Effector memory CD8-positive, alpha-beta T cell (primary cell): Measurements from ENCODE around the gene SDC3.

Experiments
- ATAC-seq: fragments of 150-1000 bp; cut with Tn5 transposase; replicated peaks from 2 replicates; pipeline ENCODE4 v1.10.0; 2021; ENCODE audit warnings: mild to moderate bottlenecking, moderate library complexity
- DNase-seq, 3 experiments: peaks; one replicate each; pipeline ENCODE4 v3.0.0; 2021
- H3K27ac Mint-ChIP-seq, 2 donors: one replicate each; pipeline ENCODE4 v1.8.0; 2022; ENCODE audit warnings: mild to moderate bottlenecking in 2 of 2, mixed read lengths in 2 of 2, moderate library complexity in 2 of 2
- H3K27me3 Mint-ChIP-seq, 2 donors: one replicate each; pipeline ENCODE4 v1.8.0; 2022; ENCODE audit warnings: mixed read lengths in 2 of 2
- H3K36me3 Mint-ChIP-seq: one replicate; pipeline ENCODE4 v1.8.0; 2022; ENCODE audit warnings: mild to moderate bottlenecking, moderate library complexity, mixed read lengths; ENCODE audit not compliant: insufficient read depth
- H3K4me1 Mint-ChIP-seq, 2 donors: one replicate each; pipeline ENCODE4 v1.8.0; 2022; ENCODE audit warnings: low read depth in 2 of 2, mixed read lengths in 2 of 2
- H3K4me3 Mint-ChIP-seq, 2 donors: one replicate each; pipeline ENCODE4 v1.8.0; 2022; ENCODE audit warnings: mild to moderate bottlenecking in 2 of 2, mixed read lengths in 2 of 2, moderate library complexity in 2 of 2
- H3K9me3 Mint-ChIP-seq, 2 donors: one replicate each; pipeline ENCODE4 v1.8.0; 2022; ENCODE audit warnings: mixed read lengths in 2 of 2

SDC3 gene

DNA sequence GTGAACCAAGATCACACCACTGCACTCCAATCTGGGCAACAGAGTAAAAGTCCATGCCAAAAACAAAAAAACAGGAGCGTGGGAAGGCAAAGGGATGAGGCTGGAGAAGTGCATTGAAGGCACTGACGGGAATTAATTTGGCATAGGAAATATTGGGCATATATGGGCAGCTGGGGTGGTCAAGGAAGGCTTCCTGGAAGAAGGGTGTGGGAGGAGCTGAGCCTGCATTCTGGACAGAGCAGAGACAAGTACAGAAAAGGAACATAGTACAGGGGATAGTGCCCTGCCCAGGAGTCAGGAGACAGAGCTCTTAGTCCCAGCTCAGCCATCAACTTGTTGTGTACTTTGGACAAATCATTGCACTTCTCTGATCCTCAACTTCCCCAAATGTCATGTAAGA is 11.7 kb downstream of the SDC3 start:
- no peak for ATAC-seq
- DNase-seq, result no peak

DNA sequence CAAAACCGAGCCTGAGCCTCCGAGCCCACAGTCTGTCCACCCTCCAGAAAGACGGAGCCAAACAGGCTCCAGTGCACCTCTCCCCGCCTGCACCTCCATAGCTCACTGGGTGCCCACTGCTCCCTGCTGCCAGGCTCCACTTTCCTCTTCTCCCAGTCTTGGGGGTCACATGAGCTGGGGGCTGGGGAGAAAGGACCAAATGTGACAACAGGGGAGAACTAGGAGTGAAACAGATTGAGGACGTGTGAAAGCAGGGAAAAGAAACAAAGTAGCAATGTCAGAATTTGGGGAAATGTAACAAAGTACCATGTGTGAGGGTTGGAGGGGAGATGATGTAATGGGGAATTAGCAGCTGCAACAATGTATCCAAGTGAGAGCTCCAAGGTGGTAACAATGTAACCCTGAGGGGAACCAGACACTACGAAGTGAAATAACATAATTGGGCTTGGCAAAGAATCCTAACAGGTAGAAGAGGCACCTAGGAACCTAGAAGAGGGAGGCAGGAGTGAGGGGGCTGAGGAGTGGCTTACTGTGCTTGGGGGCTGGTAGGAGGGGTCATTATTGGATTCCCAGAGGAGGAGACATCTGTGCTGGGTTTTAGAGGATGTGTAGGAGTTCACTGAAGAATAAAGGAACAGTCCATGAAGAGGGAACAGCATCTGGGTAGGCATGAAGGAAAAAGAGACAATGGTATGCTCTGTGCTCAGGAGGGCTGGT is 12.5 kb downstream of the SDC3 start:
- H3K4me1 Mint-ChIP-seq, result no peaks in the 10 kb centered on the region
- no peak overlapping the region for H3K27ac Mint-ChIP-seq
- no peak for ATAC-seq
- no peak for DNase-seq
- no peaks in the 10 kb centered on the region for H3K9me3 Mint-ChIP-seq
- peaks cover 15 to 57% of the 10 kb centered on the region in 2 donors for H3K27me3 Mint-ChIP-seq
- H3K4me3 Mint-ChIP-seq, result no peak overlapping the region
- H3K36me3 Mint-ChIP-seq, result no peaks in the 10 kb centered on the region

More for the DNA sequence above, 11.7 kb downstream of the SDC3 start:
- Mint-ChIP-seq H3K4me1 (no peaks in the 10 kb centered on the region), H3K27me3 (peaks cover 13 to 49% of the 10 kb centered on the region in 2 donors), H3K27ac (no peak overlapping the region), H3K4me3 (no peak overlapping the region), H3K36me3 (no peaks in the 10 kb centered on the region), H3K9me3 (no peaks in the 10 kb centered on the region)

DNA sequence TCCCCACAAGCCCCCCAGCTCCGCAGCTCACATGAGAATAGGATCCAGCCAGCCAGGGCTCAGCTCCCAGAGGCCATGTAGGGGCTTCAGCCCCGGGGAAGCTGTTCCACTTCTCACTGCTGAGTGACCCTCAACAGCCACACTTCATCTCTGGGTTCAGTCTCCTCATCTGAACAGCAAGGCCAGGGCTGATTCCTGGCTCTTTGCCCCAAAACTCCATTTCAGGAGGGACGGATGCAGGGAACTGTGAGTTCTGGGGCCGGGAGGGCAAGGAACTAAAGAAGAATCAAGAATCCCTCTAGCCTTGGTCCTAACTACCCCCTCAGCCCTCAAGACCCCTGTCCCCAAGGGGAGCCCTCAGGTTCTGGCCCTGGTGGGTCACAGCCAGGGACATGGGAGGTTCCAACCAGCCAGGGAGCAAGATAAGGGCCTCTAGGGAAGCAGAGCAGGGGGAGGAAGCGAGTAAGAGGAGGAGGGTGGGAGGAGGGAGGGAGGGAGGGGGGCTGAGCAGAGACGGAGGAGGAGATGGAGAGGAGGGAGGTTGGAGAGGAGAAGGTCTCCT is 13.1 kb downstream of the SDC3 start:
- Mint-ChIP-seq H3K36me3 (no peaks in the 10 kb centered on the region), H3K4me1 (no peaks in the 10 kb centered on the region), H3K27me3 (peaks cover 15 to 63% of the 10 kb centered on the region in 2 donors), H3K27ac (no peak overlapping the region), H3K9me3 (no peaks in the 10 kb centered on the region), H3K4me3 (no peak overlapping the region)
- ATAC-seq (no peak), DNase-seq (no peak)

DNA sequence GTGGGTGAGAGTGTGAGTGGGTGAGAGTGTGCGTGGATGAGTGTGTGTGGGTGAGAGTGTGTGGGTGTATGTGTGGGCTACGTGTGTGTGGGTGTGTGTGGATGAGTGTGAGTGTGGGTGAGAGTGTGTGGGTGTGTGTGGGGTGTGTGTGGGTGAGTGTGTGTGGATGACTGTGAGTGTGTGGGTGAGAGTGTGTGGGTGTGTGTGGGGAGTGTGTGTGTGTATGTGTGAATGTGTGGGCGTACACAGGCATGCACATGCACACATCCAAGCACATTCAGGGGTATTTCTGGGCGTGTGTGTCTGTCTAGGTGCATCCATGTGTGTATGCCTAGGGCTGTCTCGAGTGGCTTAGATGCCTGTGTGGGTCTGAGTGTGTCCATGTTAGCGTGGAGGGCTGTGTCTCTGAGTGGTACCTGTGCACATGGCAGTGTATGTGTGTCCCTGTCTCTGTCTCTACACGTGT is 14.0 kb downstream of the SDC3 start:
- no peaks in the 10 kb centered on the region for H3K4me1 Mint-ChIP-seq
- H3K27ac Mint-ChIP-seq, result no peak overlapping the region

DNA sequence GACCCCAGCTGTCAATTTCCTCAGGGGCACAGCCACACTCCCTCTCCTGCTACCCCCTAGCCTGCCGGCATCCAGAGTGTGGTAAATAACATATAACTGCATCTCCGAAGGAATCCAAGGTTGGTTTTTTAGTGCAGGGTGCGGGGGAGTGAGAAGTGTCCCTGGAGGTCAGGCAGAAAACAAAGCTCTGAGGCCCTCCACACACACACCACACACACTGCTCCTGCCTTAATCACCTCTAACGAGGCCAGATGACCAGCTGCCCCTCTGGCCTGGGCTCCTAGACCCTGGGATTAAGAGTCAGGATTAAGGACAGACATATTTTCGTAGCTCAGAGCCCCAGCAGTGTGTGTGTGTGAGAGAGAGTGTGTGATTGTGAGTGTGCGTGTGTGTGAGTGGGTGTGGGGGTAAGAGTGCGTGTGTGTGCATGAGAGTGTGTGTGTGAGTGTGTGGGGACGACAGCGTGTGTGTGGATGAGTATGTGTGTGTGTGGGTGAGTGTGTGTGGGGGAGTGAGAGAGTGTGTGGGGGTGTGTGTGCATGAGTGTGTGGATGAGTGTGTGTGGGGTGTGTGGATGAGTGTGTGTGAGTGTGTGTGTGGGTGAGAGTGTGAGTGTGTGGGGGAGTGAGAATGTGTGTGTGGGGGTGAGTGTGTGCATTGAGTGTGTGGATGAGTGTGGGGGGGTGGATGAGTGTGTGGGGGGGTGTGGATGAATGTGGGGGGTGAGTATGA is 14.6 kb downstream of the SDC3 start:
- Mint-ChIP-seq H3K27me3 (peaks cover 15 to 66% of the 10 kb centered on the region in 2 donors), H3K27ac (no peak overlapping the region), H3K36me3 (no peaks in the 10 kb centered on the region), H3K4me3 (no peak overlapping the region), H3K9me3 (no peaks in the 10 kb centered on the region), H3K4me1 (no peaks in the 10 kb centered on the region)
- ATAC-seq (no peak), DNase-seq (no peak)

More for the DNA sequence above, 14.0 kb downstream of the SDC3 start:
- DNase-seq, result no peak
- H3K27me3 Mint-ChIP-seq, result peaks cover 15 to 64% of the 10 kb centered on the region in 2 donors
- no peak overlapping the region for H3K4me3 Mint-ChIP-seq
- H3K36me3 Mint-ChIP-seq, result no peaks in the 10 kb centered on the region
- no peak for ATAC-seq
- no peaks in the 10 kb centered on the region for H3K9me3 Mint-ChIP-seq

DNA sequence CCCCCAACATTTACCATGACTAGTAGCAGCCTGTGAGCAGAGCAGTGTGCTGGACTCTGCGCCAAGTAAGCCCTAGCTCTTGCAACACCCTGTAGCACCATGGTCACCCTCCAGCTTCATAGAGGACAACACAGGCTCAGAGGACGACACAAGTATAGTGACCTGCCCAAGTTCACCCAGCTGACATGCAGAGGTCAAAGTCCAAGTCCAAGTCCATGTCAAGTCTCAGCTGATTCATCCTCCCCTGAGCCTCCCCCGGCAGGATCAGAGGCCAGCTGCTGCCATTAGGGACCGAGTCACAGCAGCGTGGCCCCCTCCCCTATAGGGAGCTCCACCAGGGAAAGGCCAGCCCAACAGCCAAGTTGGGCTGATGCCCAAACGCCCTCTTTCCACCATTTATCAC is 15.9 kb downstream of the SDC3 start:
- H3K9me3 Mint-ChIP-seq, result no peaks in the 10 kb centered on the region
- no peaks in the 10 kb centered on the region for H3K4me1 Mint-ChIP-seq
- no peak for DNase-seq
- no peaks in the 10 kb centered on the region for H3K36me3 Mint-ChIP-seq
- peaks cover 15 to 67% of the 10 kb centered on the region in 2 donors for H3K27me3 Mint-ChIP-seq
- no peak overlapping the region for H3K27ac Mint-ChIP-seq
- H3K4me3 Mint-ChIP-seq, result no peak overlapping the region
- no peak for ATAC-seq

DNA sequence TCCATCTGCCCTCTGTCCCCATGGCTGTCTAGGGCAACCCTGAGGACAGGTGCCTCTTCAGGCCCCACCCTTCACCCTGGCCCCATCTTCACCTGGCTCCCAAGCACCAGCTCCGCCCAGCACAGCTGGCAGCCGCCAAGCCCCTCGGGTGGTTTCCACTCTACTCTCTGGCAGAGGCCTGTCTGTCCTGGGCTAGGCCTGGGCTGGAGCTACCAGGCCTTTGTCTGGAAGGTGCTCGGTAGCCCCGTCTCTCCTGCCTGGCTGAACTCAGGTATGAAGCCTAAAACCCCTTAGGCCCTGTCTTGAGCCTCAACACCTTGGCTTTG is 17.4 kb downstream of the SDC3 start:
- Mint-ChIP-seq H3K27me3 (peaks cover 11 to 75% of the 10 kb centered on the region in 2 donors), H3K9me3 (no peaks in the 10 kb centered on the region), H3K4me1 (no peaks in the 10 kb centered on the region), H3K36me3 (no peaks in the 10 kb centered on the region), H3K4me3 (no peak overlapping the region), H3K27ac (no peak overlapping the region)
- ATAC-seq (no peak), DNase-seq (no peak)

DNA sequence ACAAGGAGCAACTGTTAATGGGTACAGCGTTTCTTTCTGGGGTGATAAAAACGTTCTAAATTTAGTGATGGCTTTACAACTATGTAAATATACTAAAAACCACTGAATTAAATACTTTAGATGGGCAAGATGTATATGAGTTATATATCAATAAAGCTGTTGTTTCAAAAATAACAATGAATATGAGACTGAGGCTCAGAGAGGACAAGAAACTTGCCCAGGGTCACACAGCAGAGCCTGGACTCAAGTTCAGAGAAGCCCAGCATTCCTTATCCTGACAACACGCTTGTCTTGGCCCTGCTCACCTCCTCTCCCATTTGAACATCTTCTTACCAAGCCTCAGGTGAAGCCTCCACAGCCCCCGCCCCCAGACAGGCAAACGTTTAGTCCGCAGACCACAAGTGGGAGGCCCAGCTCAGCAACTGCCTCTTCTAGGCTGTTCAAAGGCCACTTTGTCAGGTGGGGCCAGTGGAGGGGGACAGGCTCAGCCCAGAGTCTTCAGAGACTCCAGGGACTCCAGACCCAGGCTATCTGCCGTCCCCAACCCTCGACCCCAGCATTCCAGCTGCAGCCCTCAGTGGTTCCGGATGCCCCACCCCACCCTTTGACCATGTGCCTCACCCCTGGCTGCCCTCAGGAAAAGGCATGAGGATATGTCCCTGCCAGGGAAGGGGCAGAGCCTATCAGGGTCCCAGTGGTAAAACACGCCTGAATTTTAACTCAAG is 17.9 kb downstream of the SDC3 start:
- Mint-ChIP-seq H3K9me3 (no peaks in the 10 kb centered on the region), H3K36me3 (no peaks in the 10 kb centered on the region), H3K4me3 (no peak overlapping the region), H3K27me3 (peaks cover 11 to 75% of the 10 kb centered on the region in 2 donors), H3K4me1 (no peaks in the 10 kb centered on the region), H3K27ac (no peak overlapping the region)
- no peak for DNase-seq
- ATAC-seq, result no peak

DNA sequence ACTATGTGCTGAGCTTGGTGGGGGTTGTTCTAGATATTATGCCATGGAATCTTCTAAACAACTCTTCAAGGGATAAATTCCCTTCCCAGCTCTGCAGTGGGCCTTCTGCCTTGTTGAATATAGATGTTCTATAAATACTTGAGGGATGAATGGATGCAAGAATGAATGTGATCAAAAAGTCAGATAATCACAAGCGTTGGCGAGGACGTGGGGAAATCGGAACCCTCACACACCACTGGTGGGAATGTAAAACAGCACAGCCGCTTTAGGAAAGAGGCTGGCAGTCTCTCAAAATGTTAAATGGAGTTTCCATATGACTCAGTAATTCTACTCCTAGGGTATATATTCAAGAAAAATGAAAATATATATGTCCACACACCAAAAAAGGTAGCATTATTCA is 19.0 kb downstream of the SDC3 start:
- H3K27ac Mint-ChIP-seq, result no peak overlapping the region

DNA sequence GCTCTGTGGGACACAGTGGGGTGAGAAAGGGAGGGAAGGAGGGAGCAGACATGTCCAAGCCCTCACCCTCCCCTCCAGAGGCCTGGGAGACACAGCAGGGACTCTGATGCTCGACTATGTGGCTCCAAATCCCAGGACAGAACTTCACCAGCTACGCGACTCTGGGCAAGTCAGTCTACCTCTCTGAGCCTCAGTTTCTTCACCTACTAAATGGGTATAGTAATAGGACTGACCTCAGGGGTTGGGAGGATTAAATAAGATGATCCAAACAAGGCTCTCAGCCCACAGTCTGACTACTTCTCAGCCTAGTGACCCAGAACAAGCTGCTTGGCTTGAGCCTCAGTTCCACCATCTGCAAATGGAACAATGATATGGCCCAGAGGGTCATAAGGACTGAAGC is 19.6 kb downstream of the SDC3 start:
- DNase-seq, result no peak
- Mint-ChIP-seq H3K27me3 (peaks cover 11 to 77% of the 10 kb centered on the region in 2 donors), H3K27ac (no peak overlapping the region), H3K4me1 (no peaks in the 10 kb centered on the region), H3K36me3 (no peaks in the 10 kb centered on the region), H3K9me3 (no peaks in the 10 kb centered on the region), H3K4me3 (no peak overlapping the region)
- no peak for ATAC-seq

More for the DNA sequence above, 19.0 kb downstream of the SDC3 start:
- Mint-ChIP-seq H3K27me3 (peaks cover 11 to 72% of the 10 kb centered on the region in 2 donors), H3K4me1 (no peaks in the 10 kb centered on the region), H3K9me3 (no peaks in the 10 kb centered on the region), H3K4me3 (no peak overlapping the region), H3K36me3 (no peaks in the 10 kb centered on the region)
- ATAC-seq (no peak), DNase-seq (no peak)

DNA sequence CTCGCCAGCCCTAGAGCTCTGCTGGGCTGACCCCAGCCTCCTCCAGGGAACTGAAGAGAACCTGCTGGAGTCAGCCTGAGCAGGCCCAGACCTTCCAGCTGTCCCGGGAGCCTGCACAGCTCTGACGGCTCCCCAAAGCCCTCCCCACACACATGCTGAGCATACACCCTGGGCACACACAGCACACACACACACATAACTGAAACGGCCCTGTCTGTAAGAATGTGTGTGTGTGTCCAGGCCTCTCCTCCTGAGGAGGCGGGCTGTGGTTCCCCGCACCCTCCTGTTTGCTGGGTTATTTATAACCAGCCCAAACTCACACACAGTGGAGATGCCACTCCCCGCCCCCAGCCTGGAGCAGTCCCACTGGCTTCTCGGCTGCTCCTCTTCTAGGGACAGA is 20.2 kb downstream of the SDC3 start:
- H3K4me3 Mint-ChIP-seq, result no peak overlapping the region
- no peaks in the 10 kb centered on the region for H3K4me1 Mint-ChIP-seq
- H3K27me3 Mint-ChIP-seq, result peaks cover 11 to 80% of the 10 kb centered on the region in 2 donors
- ATAC-seq (no peak), DNase-seq (no peak)
- H3K9me3 Mint-ChIP-seq, result no peaks in the 10 kb centered on the region
- H3K36me3 Mint-ChIP-seq, result no peaks in the 10 kb centered on the region
- H3K27ac Mint-ChIP-seq, result peak overlapping the region in 1 of 2 donors; percentile 32

DNA sequence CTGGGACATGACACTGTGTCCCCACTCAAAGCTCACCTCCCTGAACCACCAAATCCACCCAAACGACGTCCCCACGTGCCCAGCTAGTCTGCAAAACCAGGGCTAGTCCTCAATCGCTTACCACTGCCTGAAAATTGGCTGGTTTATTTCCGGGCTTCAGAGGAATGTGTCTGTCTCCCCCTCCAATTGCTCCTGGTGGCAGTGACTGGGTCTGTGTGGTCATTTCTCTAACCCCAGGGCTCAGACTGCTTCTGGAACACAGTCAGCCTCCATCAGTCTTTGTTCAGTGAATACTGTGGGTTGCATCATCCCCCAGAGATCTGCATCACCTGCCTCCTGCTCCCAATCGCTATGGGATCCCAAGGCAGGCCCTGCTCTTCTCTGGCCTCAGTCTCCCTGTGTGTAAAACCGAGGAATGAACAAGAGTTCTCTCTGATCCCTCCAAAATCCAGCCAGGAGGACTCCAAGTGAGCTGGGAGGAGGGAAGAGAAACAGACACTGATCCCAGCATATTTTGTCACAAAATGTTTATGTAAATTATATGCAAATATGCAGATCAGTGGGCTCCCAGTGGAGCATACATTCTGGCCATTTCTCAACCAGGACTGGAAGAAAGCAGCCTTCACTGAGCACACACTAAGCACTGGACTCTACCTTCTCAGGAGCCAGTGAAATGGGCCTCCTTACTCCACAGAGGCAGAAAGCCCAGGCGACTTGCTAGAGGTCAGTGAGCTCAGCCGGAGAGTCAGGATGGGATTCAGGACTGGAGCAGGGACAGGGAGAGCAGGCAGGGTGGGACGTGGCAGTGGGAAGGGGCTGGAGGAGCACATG is 20.9 kb downstream of the SDC3 start:
- no peak overlapping the region for H3K27ac Mint-ChIP-seq
- ATAC-seq, result no peak
- no peaks in the 10 kb centered on the region for H3K9me3 Mint-ChIP-seq
- H3K36me3 Mint-ChIP-seq, result no peaks in the 10 kb centered on the region
- H3K27me3 Mint-ChIP-seq, result peaks cover 11 to 85% of the 10 kb centered on the region in 2 donors
- H3K4me1 Mint-ChIP-seq, result no peaks in the 10 kb centered on the region
- H3K4me3 Mint-ChIP-seq, result no peak overlapping the region
- no peak for DNase-seq
